HG03196 (cell line): Measurements from ENCODE around the gene AKIRIN2.
"Not testable (repeated sequence)": the region's sequence is repeated elsewhere in the genome, so short reads cannot be mapped to it uniquely, and the experiment has no call there.

ENCODE experiments used
- ATAC-seq: cut with Tn5 transposase; IDR thresholded peaks from one replicate; pipeline ENCODE4 v1.9.1; 2021; ENCODE audit not compliant: unreplicated experiment

The AKIRIN2 gene

GRCh38 chr6:87718662-87719433 lies 16.8 kb upstream of the AKIRIN2 start:
- no peak for ATAC-seq

- ATAC-seq: no peak
Measured at GRCh38 chr6:87716928-87717614, 15.0 kb upstream of the AKIRIN2 start.

GRCh38 chr6:87714093-87714842 lies 12.2 kb upstream of the AKIRIN2 start:
- peak; percentile 62 for ATAC-seq

GRCh38 chr6:87712713-87713112 lies 10.7 kb upstream of the AKIRIN2 start:
- not testable (repeated sequence) for ATAC-seq

DNA sequence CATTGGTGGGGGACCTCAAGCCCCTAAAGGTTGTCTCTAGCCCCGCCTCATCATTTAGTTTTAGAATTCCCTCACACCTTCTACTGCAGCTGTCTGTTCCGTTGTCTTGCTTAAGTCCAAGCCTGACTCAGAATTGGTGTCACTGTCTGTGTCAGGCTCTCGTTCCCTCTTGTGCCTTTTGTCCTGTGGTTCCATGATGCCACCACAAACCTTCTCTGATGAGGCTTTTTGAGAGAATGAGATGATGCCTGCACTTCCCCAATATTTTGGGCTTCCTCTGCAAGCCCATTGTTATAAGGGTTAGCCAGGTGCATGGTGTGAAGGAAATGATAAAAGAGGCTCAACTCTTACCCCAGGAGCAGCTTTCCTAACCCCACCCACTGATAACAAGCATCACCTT lies 8.1 kb upstream of the AKIRIN2 start:
- ATAC-seq: no peak

- not testable (repeated sequence) for ATAC-seq
Measured at GRCh38 chr6:87708581-87709427, 6.8 kb upstream of the AKIRIN2 start.

DNA sequence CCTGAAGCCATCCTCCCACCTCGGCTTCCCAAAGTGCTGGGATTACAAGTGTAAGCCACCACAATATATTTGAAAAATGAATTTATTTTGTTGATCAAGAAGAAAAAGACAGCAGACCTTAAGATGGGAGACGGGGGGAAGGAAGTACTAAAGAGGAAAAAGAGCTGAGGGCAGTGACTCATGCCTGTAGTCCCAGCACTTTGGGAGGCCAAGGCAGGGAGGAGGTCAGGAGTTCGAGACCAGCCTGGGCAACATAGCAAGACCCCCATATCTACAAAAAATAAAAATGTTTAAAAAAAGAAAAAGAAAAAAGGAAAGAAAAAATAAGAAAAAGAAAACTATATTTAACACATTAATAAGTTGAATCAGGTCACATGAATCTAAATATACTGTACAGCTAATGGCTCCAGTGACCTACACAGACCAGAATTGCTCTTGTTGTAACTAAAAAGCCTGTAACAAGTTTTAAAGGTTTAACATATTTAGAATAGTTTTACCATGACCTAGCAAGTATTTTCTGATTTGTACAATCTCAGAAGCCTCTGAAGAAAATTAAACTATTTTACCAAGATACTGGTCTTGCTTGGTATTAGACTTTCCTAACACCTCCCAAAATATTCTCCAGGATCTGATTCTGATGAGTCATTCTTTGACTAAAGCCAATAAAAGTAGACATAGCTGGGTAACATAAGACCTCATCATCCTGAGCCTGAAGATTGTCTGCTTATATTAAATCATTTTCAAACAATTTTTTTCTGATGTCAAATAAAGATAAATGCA lies 4.3 kb upstream of the AKIRIN2 start:
- no peak for ATAC-seq

GRCh38 chr6:87705070-87705691 lies 3.1 kb upstream of the AKIRIN2 start:
- peak; percentile 53 for ATAC-seq

DNA sequence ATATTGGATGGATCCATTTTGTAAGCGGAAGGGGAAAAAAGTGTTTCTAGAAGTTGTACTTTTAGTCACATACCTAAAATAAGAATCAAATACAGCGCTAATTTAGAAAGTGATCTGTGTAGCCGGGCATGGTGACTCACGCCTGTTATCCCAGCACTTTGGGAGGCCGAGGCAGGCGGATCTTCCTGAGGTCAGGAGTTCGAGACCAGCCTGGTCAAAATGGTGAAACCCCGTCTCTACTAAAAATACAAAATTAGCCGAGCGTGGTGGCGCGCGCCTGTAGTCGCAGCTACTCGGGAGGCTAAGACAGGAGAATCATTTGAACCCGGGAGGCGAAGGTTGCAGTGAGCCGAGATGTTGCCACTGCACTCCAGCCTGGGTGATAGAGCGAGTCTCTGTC lies 1.0 kb upstream of the AKIRIN2 start:
- ATAC-seq: not testable (repeated sequence)

- ATAC-seq: no peak
Measured at GRCh38 chr6:87702589-87702945, 534 bp upstream of the AKIRIN2 start.

GRCh38 chr6:87701344-87701675 lies 723 bp downstream of the AKIRIN2 start:
- peak; percentile 1 for ATAC-seq

- no peak for ATAC-seq
Measured at GRCh38 chr6:87700397-87701343, 1.4 kb downstream of the AKIRIN2 start.

DNA sequence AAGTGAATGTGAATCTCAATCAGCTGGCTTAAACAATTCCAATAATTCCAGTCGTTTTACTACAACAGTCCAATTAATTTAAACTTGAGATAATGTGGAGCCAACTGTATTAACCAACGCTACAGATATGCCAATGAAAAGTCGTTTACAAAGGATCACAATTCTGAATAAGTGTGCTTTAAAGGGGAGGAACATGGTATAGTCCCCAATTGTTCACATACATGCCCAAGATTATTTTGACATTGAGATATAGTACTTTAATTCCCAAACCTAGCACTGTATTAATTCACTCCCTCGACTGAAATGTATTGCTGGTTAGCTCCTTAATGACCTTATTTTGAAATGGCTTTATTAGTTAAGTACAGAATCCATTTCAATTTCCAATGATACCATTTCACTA lies 2.5 kb downstream of the AKIRIN2 start:
- no peak for ATAC-seq

- ATAC-seq: no peak
Measured at GRCh38 chr6:87698547-87699006, 3.5 kb downstream of the AKIRIN2 start.

GRCh38 chr6:87697581-87698546 lies 4.2 kb downstream of the AKIRIN2 start:
- ATAC-seq: no peak

- ATAC-seq: not testable (repeated sequence)
Measured at GRCh38 chr6:87696817-87697216, 5.2 kb downstream of the AKIRIN2 start.

DNA sequence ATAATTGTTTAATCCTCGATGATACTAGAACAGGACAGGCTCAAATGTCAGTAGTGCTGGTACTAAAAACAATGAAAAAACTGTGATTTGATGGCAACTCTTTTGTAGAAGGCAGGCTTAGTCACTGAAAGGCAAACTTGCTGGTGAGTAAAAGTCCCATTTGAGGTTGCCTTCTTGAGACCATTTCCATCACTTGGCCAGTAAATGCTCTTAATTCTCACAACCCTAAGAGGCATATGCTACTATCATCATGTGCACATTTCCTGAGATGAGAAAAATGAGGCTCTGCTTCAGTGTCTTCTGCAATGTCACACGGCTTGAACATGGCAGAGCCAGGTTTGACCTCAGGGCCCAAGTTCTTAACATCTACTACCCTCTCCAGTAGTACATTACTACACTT lies 9.9 kb downstream of the AKIRIN2 start:
- no peak for ATAC-seq
